BJ (cell line): Measurements from ENCODE around the gene TNPO3. TPM values are rescaled to one million over a fixed set of nuclear protein-coding genes. Genes with fewer than 3 reads are reported as not detected.

Experiments
- CTCF ChIA-PET: fragments of 350-600 bp; formaldehyde crosslinking; extraction: SDS; loops from one replicate; lab custom pipeline; 2021; ENCODE audit warnings: antibody characterized with exemption, inconsistent platforms; lab: Yijun Ruan, JAX
- POLR2A ChIA-PET: fragments of 300-600 bp; sonication (Branson Sonifier 250); formaldehyde crosslinking; extraction: SDS; loops from one replicate; lab custom pipeline; 2021; ENCODE audit warnings: antibody characterized with exemption; lab: Charles Lee
- DNase-seq: peaks from one replicate; pipeline ENCODE4 v3.0.0-alpha.2; 2011; ENCODE audit warnings: low read depth
- H3K27me3 ChIP-seq: 2 replicates; pipeline ENCODE4 v1.6.0; 2011; ENCODE audit warnings: low read length; ENCODE audit not compliant: control insufficient read depth, insufficient read depth
- H3K36me3 ChIP-seq: 2 replicates; pipeline ENCODE4 v1.5.1; 2011; ENCODE audit warnings: low read length; ENCODE audit not compliant: control insufficient read depth, insufficient read depth
- H3K4me3 ChIP-seq: 2 replicates; pipeline ENCODE4 v1.5.1; 2011; ENCODE audit warnings: low read depth, mild to moderate bottlenecking, control low read depth, low read length
- CTCF ChIP-seq: IDR thresholded peaks from 2 replicates; pipeline ENCODE4 v1.5.1; 2011; ENCODE audit warnings: low read depth, mild to moderate bottlenecking, control low read depth, inconsistent platforms, low read length, moderate library complexity; ENCODE audit not compliant: insufficient read depth
- polyA plus RNA-seq: library from polyadenylated mRNA; depleted of rRNA; stranded (reverse); fragments of >200 nt; gene quantifications from 2 replicates; pipeline ENCODE4 v1.2.3, GENCODE V29; 2011

The TNPO3 gene
- polyA plus RNA-seq, 1 experiment: 36.2 TPM

DNA sequence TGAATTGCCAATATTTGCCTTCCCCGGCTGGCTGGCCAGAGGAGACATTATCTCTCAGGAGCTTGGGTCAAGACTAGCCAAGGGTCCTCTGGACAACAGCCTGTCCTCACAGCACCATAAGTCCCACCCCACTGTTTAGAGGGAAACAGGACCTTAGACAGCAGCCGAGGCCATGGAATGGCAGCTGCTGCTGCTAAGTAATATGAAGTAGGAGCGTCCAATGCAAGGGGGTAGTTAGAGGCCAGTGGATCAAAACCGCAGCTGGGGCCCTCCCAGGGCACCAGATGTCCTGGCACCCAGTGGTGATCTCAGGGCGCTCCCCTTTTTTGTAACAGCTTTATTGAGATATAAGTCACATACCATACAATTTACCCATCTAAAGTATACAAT is 131.5 kb downstream of the TNPO3 start:
- POLR2A ChIA-PET: no interaction called here

GRCh38 chr7:128922496-128923410 is 132.2 kb downstream of the TNPO3 start:
- no peaks in the 10 kb centered on the region for H3K36me3 ChIP-seq
- ChIA-PET CTCF (interaction anchor here (0.7 to 2.4 kb wide), 5 partner anchors 11 to 241 kb away, joined by 3 to 10 read pairs (median 3); no protein-coding TSS in a partner anchor), POLR2A (no interaction called here)
- DNase-seq: no peak
- H3K27me3 ChIP-seq: peaks cover 27% of the 10 kb centered on the region
- no peak for TF ChIP-seq CTCF
- no peak overlapping the region for H3K4me3 ChIP-seq

More for the DNA sequence above, 131.5 kb downstream of the TNPO3 start:
- TF ChIP-seq CTCF: no peak
- Histone ChIP-seq H3K36me3 (no peaks in the 10 kb centered on the region), H3K4me3 (no peak overlapping the region), H3K27me3 (peaks cover 26% of the 10 kb centered on the region)
- no peak for DNase-seq
- CTCF ChIA-PET: interaction anchor here (1.2 to 2.4 kb wide), 3 partner anchors 40 to 168 kb away, joined by 3 to 10 read pairs (median 6); no protein-coding TSS in a partner anchor

- Histone ChIP-seq H3K27me3 (peaks cover 27% of the 10 kb centered on the region), H3K36me3 (no peaks in the 10 kb centered on the region), H3K4me3 (no peak overlapping the region)
- no peak for TF ChIP-seq CTCF
- DNase-seq: no peak
- CTCF ChIA-PET: interaction anchor here (0.6 to 2.4 kb wide), 4 partner anchors 22 to 242 kb away, joined by 3 to 10 read pairs (median 3); no protein-coding TSS in a partner anchor
- POLR2A ChIA-PET: no interaction called here
Measured at GRCh38 chr7:128921866-128922440, 133.0 kb downstream of the TNPO3 start.

DNA sequence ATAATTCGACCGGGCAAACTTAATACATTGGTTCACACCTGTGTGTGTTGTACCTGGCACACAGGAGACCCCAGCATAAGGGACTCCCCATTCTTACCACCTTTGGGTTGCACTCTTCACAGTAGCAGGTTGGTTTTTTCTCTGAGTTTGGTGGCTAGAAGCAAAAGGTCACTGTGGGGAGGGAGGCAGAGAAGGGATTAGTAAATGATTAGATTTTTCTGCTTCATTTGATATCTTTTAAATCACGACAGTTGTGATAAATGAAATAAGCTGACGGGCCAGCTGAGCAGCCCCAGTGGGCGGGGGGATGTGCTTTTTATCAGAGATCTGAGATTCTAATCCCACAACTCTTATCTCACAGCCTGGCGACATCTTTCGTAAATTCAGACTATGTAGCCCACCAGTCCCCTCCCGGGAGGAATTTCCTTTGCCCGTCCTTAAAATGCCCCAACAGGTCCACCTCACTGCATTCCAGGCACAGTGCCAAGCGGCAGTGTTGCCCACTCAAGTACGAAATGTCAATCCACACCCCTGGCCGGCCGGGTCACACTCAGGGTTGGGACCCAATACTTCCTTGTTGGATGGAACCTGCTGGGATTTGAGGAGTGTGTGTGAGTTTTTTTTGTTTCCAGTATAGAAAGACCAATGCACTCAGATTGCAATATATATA is 133.9 kb downstream of the TNPO3 start:
- ChIA-PET POLR2A (no interaction called here), CTCF (no interaction called here)
- no peak overlapping the region for H3K4me3 ChIP-seq
- no peaks in the 10 kb centered on the region for H3K36me3 ChIP-seq
- DNase-seq: no peak
- no peak for TF ChIP-seq CTCF
- H3K27me3 ChIP-seq: peaks cover 31% of the 10 kb centered on the region
